Stimulated activated memory B cell treated with anti-CD40 and anti-IgM and Interleukin-4, amounts not matched to agents 10 μg/mL and 1 μg/mL and 100 μg/mL, for 72 hours (primary cell): Measurements from ENCODE around the gene RDH16.
A peak's percentile ranks its signal among the peaks of the same experiment; 100 is the strongest.

Source experiments
- ATAC-seq: fragments of 150-1000 bp; cut with Tn5 transposase; 2 replicates; pipeline ENCODE4 v1.10.0; 2021
- H3K27ac Mint-ChIP-seq: one replicate; pipeline ENCODE4 v1.8.0; 2022; ENCODE audit warnings: mild to moderate bottlenecking, mixed read lengths
- H3K27me3 Mint-ChIP-seq: one replicate; pipeline ENCODE4 v1.8.0; 2022; ENCODE audit warnings: mixed read lengths
- H3K36me3 Mint-ChIP-seq: one replicate; pipeline ENCODE4 v1.8.0; 2022; ENCODE audit warnings: mixed read lengths
- H3K4me1 Mint-ChIP-seq: one replicate; pipeline ENCODE4 v1.8.0; 2022; ENCODE audit warnings: mixed read lengths
- H3K4me3 Mint-ChIP-seq: one replicate; pipeline ENCODE4 v1.8.0; 2022; ENCODE audit warnings: mild to moderate bottlenecking, moderate library complexity, mixed read lengths
- H3K9me3 Mint-ChIP-seq: one replicate; pipeline ENCODE4 v1.8.0; 2022; ENCODE audit warnings: mixed read lengths

RDH16 gene

DNA sequence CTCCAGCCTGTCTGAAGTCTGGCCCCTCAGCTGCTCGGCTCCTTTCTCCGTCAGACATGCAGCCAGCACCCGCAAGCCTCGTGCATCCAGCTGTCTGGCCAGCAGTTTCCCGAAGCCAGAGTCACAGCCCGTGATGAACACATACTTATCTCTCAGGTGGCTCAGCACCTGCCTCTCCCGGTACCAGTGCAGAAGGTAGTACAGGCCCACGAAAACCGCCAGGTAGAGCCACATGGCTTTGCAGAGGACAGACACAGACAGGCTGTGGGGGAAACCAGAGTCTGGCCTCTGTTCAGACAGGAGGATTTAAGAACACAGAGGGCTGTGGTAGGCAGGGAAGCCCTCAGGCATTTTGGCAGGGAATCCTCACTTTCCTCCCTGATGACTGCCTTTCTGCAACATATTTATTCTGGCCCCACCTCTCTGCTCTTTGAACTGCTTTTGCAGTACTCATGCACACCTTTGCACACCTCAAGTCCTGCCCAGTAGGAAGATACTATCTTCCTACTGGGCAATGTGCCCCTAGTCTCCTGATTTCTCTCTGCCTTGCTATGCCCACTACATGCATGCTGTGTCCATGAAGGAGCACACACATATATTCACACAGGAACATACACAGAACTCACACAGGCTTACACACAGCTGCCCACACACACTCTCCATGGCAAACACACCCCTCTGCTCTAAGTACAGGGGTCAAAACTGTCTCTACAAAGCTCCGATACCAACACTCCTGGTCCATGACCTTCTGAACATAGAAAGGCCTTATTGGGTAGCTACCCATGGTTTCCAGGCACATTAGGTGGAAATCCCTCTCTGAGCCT is at the start of gene RDH16:
Gene RDH16 (minus strand): TSS at position 380 of the 824 bp plus-strand sequence. CDS start 146 bp downstream, at position 234.
- H3K36me3 Mint-ChIP-seq, result peaks cover 29% of the 10 kb centered on the region
- H3K27me3 Mint-ChIP-seq, result no peaks in the 10 kb centered on the region
- no peaks in the 10 kb centered on the region for H3K4me1 Mint-ChIP-seq
- H3K9me3 Mint-ChIP-seq, result peaks cover 4% of the 10 kb centered on the region
- H3K4me3 Mint-ChIP-seq, result no peak within 1 kb of the TSS
- no peak for ATAC-seq
- H3K27ac Mint-ChIP-seq, result no peak within 1 kb of the TSS

GRCh38 chr12:57006809-57007475 is 49.5 kb upstream of the RDH16 start:
- H3K4me3 Mint-ChIP-seq, result peak overlapping the region; percentile 78
- no peaks in the 10 kb centered on the region for H3K9me3 Mint-ChIP-seq
- no peak for ATAC-seq
- H3K27ac Mint-ChIP-seq, result peak overlapping the region; percentile 84
- peaks cover 22% of the 10 kb centered on the region for H3K36me3 Mint-ChIP-seq
- no peaks in the 10 kb centered on the region for H3K27me3 Mint-ChIP-seq
- peaks cover 42% of the 10 kb centered on the region for H3K4me1 Mint-ChIP-seq

DNA sequence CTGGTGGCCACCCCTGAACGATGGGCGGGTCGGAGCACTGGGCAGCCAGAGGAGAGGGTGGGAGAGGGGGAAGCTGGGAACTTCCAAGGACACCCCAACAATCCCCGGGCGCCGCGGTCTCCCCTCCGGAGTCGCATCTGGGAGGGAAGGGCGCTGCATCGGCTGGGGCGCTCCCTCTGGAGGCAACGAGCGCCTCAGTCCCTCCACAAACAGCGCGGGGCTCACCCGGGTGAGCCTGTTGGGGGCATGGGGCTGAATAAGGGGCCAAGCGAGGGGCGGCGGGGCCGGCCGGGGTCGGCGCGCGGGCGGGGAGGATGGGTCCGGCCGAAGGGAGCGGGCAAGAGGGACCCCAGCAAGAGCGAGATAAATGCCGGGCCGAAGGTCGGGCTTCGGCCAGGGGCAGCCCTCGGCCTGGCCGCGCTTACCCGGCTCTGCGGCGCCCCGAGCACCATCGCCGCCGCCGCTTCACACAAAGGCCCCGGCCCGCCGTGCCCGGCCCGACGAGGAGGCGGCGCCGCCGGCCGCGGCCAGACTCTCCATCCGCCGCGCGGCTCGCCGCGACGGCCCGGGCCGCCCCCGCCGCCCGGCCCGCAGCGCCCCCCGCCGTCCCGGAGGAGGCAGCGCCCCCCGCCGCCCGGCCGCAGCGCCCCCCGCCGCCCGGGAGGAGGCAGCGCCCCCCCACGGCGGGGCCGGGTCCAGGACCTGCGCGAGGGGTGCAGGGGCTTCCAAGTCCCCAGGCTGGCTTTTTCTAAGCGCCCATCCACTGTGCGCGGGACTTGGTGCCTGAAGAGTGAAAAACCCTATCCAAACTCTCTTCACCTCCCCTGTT is 48.8 kb upstream of the RDH16 start, which contains the start of gene ZBTB39:
Gene ZBTB39 (minus strand): TSS at position 567 of the 829 bp plus-strand sequence. CDS start 1,629 bp downstream, outside the sequence.
- Mint-ChIP-seq H3K4me3 (peak within 1 kb of the TSS; percentile 86), H3K27ac (peak within 1 kb of the TSS; percentile 84), H3K4me1 (peaks cover 42% of the 10 kb centered on the region), H3K27me3 (no peaks in the 10 kb centered on the region), H3K36me3 (peaks cover 22% of the 10 kb centered on the region), H3K9me3 (no peaks in the 10 kb centered on the region)
- peak; percentile 93 for ATAC-seq

DNA sequence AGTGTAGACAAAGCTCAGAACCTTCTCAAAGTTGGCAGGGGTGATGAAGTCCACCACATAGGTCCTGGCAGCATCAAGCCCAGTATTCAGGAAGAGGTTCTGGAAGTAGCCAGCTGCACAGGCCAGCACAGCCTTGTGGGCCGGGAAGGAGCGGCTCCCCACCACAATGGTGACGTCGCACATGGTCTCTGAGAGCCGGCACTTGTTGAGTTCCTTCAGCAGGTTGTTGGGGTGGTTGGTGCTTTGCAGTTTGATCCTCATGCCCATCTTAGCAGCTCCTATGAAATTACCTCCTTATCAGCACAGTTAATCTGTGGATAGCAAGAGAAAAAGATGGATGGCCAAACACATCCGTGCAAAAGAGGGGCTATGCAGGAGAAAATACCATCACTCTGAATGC is 47.2 kb upstream of the RDH16 start:
- no peak overlapping the region for H3K27ac Mint-ChIP-seq
- no peak overlapping the region for H3K4me3 Mint-ChIP-seq
- H3K36me3 Mint-ChIP-seq, result peaks cover 28% of the 10 kb centered on the region
- ATAC-seq, result no peak
- peaks cover 54% of the 10 kb centered on the region for H3K4me1 Mint-ChIP-seq
- H3K27me3 Mint-ChIP-seq, result no peaks in the 10 kb centered on the region
- no peaks in the 10 kb centered on the region for H3K9me3 Mint-ChIP-seq

- H3K4me1 Mint-ChIP-seq, result peaks cover 67% of the 10 kb centered on the region
- H3K36me3 Mint-ChIP-seq, result peaks cover 32% of the 10 kb centered on the region
- ATAC-seq, result no peak
- H3K27ac Mint-ChIP-seq, result no peak overlapping the region
- H3K9me3 Mint-ChIP-seq, result no peaks in the 10 kb centered on the region
- H3K27me3 Mint-ChIP-seq, result no peaks in the 10 kb centered on the region
- no peak overlapping the region for H3K4me3 Mint-ChIP-seq
Observed at GRCh38 chr12:57003395-57003794, 46.0 kb upstream of the RDH16 start.

GRCh38 chr12:57001448-57001906 is 44.1 kb upstream of the RDH16 start:
- Mint-ChIP-seq H3K27me3 (no peaks in the 10 kb centered on the region), H3K36me3 (peaks cover 39% of the 10 kb centered on the region), H3K4me1 (peaks cover 63% of the 10 kb centered on the region), H3K4me3 (no peak overlapping the region), H3K27ac (peak overlapping the region; percentile 19), H3K9me3 (no peaks in the 10 kb centered on the region)
- no peak for ATAC-seq

GRCh38 chr12:57000393-57000792 is 43.0 kb upstream of the RDH16 start:
- ATAC-seq, result no peak
- Mint-ChIP-seq H3K27ac (peak overlapping the region; percentile 20), H3K9me3 (no peaks in the 10 kb centered on the region), H3K4me1 (peaks cover 57% of the 10 kb centered on the region), H3K27me3 (no peaks in the 10 kb centered on the region), H3K4me3 (no peak overlapping the region), H3K36me3 (peaks cover 49% of the 10 kb centered on the region)

- peak overlapping the region; percentile 1 for H3K4me3 Mint-ChIP-seq
- peaks cover 49% of the 10 kb centered on the region for H3K4me1 Mint-ChIP-seq
- no peaks in the 10 kb centered on the region for H3K9me3 Mint-ChIP-seq
- no peaks in the 10 kb centered on the region for H3K27me3 Mint-ChIP-seq
- no peak for ATAC-seq
- peaks cover 54% of the 10 kb centered on the region for H3K36me3 Mint-ChIP-seq
- peak overlapping the region; percentile 46 for H3K27ac Mint-ChIP-seq
Observed at GRCh38 chr12:56999456-56999855, 42.0 kb upstream of the RDH16 start.

DNA sequence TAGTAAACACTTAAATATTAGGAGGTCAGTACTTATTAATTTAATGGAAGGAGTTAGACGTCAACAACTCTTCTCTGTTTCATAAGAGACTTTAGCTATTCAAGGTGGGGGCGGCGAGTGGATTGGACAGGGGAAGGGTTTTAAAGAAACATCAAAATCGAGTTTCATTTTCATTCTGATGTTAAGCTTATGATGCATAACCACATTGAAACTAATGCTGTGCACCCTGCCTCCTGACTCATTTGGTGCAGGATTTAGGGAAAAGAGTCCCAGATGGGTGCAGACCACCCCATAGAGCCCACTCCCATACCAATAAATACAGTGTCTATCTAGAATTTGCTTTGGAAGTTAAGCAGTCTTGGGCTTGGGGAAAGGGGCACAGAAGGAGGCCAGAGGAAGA is 41.6 kb upstream of the RDH16 start:
- Mint-ChIP-seq H3K4me3 (peak overlapping the region; percentile 1), H3K36me3 (peaks cover 50% of the 10 kb centered on the region), H3K9me3 (no peaks in the 10 kb centered on the region), H3K27ac (peak overlapping the region; percentile 46), H3K4me1 (peaks cover 44% of the 10 kb centered on the region), H3K27me3 (no peaks in the 10 kb centered on the region)
- ATAC-seq, result peak; percentile 76

GRCh38 chr12:56998316-56998715 is 40.9 kb upstream of the RDH16 start:
- Mint-ChIP-seq H3K9me3 (no peaks in the 10 kb centered on the region), H3K27ac (peak overlapping the region; percentile 46), H3K36me3 (peaks cover 43% of the 10 kb centered on the region), H3K4me3 (no peak overlapping the region), H3K4me1 (peaks cover 44% of the 10 kb centered on the region), H3K27me3 (no peaks in the 10 kb centered on the region)
- no peak for ATAC-seq

DNA sequence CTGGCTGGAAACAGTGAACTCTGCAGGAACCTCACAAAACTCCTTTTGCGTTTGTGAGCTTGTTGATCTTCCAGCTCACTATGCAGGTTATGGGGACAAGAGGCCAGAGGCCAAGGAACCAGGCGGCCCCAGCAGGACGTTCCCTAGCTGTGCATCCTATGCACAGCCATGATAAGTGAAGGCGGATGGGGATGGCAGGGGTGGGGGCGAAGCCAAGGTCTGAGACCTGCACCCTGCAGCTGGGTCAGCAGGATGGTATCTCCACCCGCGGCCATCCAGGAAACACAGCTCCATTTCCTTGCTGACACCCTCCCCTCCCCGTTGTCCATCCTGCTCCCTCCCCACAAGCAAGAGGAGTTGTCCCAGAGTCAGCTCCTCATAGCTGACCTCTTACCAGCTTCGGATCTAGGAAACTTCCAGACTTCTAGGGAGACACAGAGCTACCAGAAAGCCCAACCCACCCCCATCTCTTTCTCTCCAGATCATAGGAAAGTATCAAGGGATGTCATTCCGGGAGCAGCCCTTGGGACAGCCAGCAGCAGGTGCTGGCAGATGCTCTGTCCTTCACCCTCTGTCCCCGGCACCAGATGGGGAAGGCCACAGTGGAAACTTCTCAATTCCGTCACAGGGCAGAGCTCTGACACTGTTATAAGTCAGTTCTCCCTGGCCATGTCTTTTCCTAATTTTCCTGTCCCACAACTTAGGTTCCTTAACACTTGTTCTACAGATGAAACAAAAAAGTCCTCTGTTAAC is 39.6 kb upstream of the RDH16 start:
- Mint-ChIP-seq H3K27me3 (no peaks in the 10 kb centered on the region), H3K4me1 (peaks cover 37% of the 10 kb centered on the region), H3K36me3 (peaks cover 33% of the 10 kb centered on the region), H3K4me3 (no peak overlapping the region), H3K27ac (no peak overlapping the region), H3K9me3 (no peaks in the 10 kb centered on the region)
- no peak for ATAC-seq

GRCh38 chr12:56995930-56996496 is 38.6 kb upstream of the RDH16 start:
- peaks cover 38% of the 10 kb centered on the region for H3K4me1 Mint-ChIP-seq
- H3K27ac Mint-ChIP-seq, result no peak overlapping the region
- no peaks in the 10 kb centered on the region for H3K9me3 Mint-ChIP-seq
- peaks cover 33% of the 10 kb centered on the region for H3K36me3 Mint-ChIP-seq
- no peak for ATAC-seq
- no peaks in the 10 kb centered on the region for H3K27me3 Mint-ChIP-seq
- H3K4me3 Mint-ChIP-seq, result no peak overlapping the region

- H3K4me3 Mint-ChIP-seq, result no peak overlapping the region
- H3K9me3 Mint-ChIP-seq, result no peaks in the 10 kb centered on the region
- H3K27me3 Mint-ChIP-seq, result no peaks in the 10 kb centered on the region
- H3K27ac Mint-ChIP-seq, result no peak overlapping the region
- peaks cover 33% of the 10 kb centered on the region for H3K4me1 Mint-ChIP-seq
- H3K36me3 Mint-ChIP-seq, result peaks cover 33% of the 10 kb centered on the region
- ATAC-seq, result no peak
Observed at GRCh38 chr12:56995201-56995929, 38.0 kb upstream of the RDH16 start.
